Vagina (tissue), 2 donors: ENCODE results near the gene ECPAS.

Experiments used
- POLR2A ChIP-seq, 2 donors: fragments of 450-650 bp; IDR thresholded peaks; one replicate each; pipeline ENCODE4 v1.6.1; 2017; ENCODE audit warnings: antibody characterized with exemption in 2 of 2, mild to moderate bottlenecking in 2 of 2, moderate library complexity in 2 of 2
- TF ChIP-seq, protein P1 (sequence below), 3 experiments: fragments of 450-650 bp in 2 of 3; fragments of 200-600 bp in 1 of 3; sonication (generic) in 1 of 3; IDR thresholded peaks; one replicate each; pipeline ENCODE4 v1.5.1; 2017 to 2019; ENCODE audit warnings: antibody characterized with exemption in 3 of 3, mild to moderate bottlenecking in 2 of 3, moderate library complexity in 2 of 3

DNA sequence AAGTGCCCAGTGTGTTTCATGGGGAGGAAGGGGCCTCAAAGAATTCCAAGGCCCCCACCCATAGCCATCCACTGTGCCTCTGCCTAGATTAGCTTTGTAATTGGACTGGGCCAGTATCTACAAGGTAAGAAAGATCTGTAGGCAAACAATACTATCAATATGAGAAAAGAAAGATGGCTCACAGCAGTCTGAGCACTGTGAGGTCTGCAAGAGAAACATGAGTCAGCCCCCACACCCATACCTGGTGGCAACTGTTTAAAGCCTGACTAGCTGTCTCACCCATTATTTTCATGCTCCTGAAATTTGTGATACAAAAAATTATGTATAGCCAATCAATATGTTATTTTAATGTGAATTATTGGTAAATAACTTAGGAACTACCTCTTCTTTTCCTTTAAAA lies 30.8 kb upstream of the ECPAS start:
- no peak for TF ChIP-seq POLR2A (IDR thresholded peaks at IDR 0.05)
- TF ChIP-seq, protein P1, sequence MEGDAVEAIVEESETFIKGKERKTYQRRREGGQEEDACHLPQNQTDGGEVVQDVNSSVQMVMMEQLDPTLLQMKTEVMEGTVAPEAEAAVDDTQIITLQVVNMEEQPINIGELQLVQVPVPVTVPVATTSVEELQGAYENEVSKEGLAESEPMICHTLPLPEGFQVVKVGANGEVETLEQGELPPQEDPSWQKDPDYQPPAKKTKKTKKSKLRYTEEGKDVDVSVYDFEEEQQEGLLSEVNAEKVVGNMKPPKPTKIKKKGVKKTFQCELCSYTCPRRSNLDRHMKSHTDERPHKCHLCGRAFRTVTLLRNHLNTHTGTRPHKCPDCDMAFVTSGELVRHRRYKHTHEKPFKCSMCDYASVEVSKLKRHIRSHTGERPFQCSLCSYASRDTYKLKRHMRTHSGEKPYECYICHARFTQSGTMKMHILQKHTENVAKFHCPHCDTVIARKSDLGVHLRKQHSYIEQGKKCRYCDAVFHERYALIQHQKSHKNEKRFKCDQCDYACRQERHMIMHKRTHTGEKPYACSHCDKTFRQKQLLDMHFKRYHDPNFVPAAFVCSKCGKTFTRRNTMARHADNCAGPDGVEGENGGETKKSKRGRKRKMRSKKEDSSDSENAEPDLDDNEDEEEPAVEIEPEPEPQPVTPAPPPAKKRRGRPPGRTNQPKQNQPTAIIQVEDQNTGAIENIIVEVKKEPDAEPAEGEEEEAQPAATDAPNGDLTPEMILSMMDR (IDR thresholded peaks at IDR 0.05) = no peak
